Measurements from ENCODE around the gene RSBN1.

RSBN1 gene

DNA sequence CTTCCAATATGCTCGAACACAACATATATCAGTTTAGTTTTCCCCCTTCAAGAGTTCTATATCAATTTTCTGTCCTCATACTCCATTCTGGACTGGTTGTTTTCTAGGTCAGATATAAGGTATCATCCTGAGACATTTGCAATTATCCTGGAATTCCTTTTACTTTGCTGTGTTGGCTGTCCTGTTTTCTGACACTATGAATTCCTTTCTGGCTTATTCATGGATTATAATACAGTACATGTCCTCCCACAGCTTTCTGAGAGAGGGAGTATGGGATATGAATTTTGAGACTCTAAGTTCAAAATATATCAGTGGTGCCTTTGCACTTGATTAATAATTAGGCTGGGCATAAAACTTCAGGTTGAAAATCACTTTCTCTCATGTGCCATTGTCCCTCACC is 64.9 kb downstream of the RSBN1 start:
- TF ChIP-seq, protein P1, sequence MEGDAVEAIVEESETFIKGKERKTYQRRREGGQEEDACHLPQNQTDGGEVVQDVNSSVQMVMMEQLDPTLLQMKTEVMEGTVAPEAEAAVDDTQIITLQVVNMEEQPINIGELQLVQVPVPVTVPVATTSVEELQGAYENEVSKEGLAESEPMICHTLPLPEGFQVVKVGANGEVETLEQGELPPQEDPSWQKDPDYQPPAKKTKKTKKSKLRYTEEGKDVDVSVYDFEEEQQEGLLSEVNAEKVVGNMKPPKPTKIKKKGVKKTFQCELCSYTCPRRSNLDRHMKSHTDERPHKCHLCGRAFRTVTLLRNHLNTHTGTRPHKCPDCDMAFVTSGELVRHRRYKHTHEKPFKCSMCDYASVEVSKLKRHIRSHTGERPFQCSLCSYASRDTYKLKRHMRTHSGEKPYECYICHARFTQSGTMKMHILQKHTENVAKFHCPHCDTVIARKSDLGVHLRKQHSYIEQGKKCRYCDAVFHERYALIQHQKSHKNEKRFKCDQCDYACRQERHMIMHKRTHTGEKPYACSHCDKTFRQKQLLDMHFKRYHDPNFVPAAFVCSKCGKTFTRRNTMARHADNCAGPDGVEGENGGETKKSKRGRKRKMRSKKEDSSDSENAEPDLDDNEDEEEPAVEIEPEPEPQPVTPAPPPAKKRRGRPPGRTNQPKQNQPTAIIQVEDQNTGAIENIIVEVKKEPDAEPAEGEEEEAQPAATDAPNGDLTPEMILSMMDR (IDR thresholded peaks at IDR 0.05), result no peak

DNA sequence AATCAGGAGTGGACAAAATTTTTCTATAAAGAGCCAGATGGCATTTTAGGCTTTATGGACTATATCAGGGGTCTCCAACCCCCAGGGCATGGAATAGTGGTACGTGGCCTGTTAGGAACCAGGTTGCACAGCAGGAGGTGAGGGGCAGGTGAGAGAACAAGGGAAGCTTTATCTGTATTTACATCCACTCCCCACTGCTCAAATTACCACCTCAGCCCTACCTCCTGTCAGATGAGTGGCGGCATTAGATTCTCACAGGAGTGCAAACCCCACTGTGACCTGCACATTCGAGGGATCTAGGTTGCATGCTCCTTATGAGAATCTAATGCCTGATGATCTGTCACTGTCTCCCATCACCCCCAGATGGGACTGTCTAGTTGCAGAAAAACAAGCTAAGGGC is 66.9 kb downstream of the RSBN1 start:
- TF ChIP-seq, protein P1 (IDR thresholded peaks at IDR 0.05), result no peak

DNA sequence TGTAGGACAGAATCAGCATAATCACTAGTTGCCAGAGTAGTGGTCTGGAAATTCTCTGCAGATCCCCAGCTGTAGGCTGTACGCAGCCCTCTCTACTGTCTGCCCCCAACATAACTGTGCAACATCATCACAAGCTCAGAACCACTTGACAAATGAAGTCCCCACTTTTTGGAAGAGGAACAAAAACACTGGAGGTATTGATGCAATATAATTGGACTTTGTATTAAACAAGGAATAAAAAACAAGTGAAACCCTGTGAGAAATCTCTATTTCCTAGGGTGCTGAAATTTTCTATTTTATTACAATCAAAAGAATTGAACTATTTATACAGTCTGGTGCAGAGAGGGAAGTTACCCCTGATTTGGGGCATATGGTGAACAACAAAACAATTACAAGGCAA is 68.2 kb downstream of the RSBN1 start:
- TF ChIP-seq, protein P1 (IDR thresholded peaks at IDR 0.05), result no peak

- TF ChIP-seq, protein P1 (IDR thresholded peaks at IDR 0.05), result no peak
Measured at GRCh38 chr1:113742515-113742914, 69.8 kb downstream of the RSBN1 start.

DNA sequence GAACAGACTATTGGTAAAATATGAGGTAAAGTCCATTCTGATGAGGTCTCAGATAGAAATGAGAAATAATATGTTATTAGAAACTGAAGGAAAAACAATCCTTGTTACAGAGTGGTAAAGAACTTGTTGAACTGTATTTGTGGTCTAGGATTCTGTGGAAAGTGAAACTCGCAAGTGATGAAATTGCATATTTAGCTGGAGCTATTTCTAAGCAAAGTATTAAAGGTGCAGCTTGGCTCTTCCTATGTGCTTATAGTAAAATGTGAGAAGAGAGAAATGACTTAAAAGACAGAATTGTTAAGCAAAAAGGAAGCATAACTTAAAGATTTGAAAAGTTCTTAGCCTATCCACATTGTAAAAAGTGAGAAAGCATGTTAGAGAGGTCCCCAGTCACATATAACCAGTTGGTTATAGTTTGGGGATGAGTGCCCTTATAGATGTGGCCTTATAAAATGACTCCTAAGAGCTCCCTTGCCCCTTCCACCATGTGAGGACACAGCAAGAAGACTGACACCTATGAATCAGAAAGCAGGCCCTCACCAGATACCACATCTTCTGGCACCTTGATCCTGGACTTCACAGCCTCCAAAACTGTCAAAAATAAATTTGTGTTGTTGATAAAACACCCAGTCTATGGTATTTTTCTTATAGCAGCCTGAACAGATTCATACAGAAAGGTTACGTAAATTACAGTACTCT is 77.8 kb downstream of the RSBN1 start:
- TF ChIP-seq, protein P1 (IDR thresholded peaks at IDR 0.05), result no peak

DNA sequence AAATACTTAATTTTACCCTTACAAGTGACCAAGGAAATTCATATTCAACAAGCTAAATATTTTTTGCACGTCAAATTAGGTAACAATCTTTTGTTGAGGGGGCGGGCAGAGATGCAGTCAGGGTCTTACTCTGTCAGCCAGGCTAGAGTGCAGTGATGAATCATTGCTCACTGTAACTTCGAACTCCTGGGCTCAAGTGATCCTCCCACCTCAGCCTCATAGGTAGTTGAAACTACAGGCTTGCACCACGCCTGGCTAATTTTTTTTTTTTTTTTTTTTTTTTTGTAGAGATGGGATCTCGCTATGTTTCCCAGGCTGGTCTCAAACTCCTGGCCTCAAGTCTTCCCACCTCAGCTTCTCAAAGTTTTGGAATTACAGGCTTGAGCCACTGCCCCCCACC is 79.5 kb downstream of the RSBN1 start:
- TF ChIP-seq, protein P1 (IDR thresholded peaks at IDR 0.05), result no peak

DNA sequence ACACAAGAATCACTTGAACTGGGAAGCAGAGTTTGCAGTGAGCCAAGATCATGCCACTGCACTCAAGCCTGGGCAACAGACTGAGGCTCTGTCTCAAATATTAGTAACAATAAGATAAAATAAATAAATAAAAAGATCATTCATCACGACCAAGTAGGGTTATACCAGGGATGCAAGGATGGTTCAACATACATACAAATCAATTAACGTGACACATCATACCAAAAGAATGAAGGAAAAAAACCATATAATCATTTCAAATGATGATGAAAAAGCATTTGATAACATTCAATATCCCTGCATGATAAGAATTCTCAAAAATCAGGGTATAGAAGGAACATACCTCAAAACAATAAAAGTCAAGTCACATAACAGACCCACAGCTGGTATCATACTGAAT is 91.3 kb downstream of the RSBN1 start:
- TF ChIP-seq, protein P1 (IDR thresholded peaks at IDR 0.05), result no peak

Data from LNCAP (cell line).